HEK293T (cell line): Measurements from ENCODE around the gene TSPYL2.

Experiments used
- ARNT ChIP-seq: fragments of 450-650 bp; IDR thresholded peaks from 2 replicates; pipeline ENCODE4 v1.6.1; 2017; ENCODE audit warnings: mild to moderate bottlenecking
- BHLHE40 ChIP-seq: fragments of 450-650 bp; IDR thresholded peaks from 2 replicates; pipeline ENCODE4 v1.6.1; 2016; ENCODE audit warnings: mild to moderate bottlenecking, moderate library complexity, borderline replicate concordance
- ELF4 ChIP-seq: fragments of 450-650 bp; IDR thresholded peaks from 2 replicates; pipeline ENCODE4 v1.6.1; 2017; ENCODE audit warnings: antibody characterized with exemption
- FOXA1 ChIP-seq: fragments of 450-650 bp; IDR thresholded peaks from 2 replicates; pipeline ENCODE4 v1.6.1; 2016; ENCODE audit warnings: mild to moderate bottlenecking
- FOXM1 ChIP-seq: fragments of 450-650 bp; IDR thresholded peaks from 2 replicates; pipeline ENCODE4 v1.6.1; 2017; ENCODE audit warnings: mild to moderate bottlenecking, borderline replicate concordance
- HDGF ChIP-seq: fragments of 450-650 bp; IDR thresholded peaks from 2 replicates; pipeline ENCODE4 v1.6.1; 2017; ENCODE audit warnings: antibody characterized with exemption, borderline replicate concordance
- NFRKB ChIP-seq: fragments of 450-650 bp; IDR thresholded peaks from 2 replicates; pipeline ENCODE4 v1.6.1; 2016; ENCODE audit warnings: mild to moderate bottlenecking, moderate library complexity
- SP1 ChIP-seq: fragments of 450-650 bp; IDR thresholded peaks from 2 replicates; pipeline ENCODE4 v1.6.1; 2017
- SUZ12 ChIP-seq: fragments of 450-650 bp; IDR thresholded peaks from 2 replicates; pipeline ENCODE4 v1.6.1; 2016; ENCODE audit warnings: mild to moderate bottlenecking
- TARDBP ChIP-seq: fragments of 450-650 bp; IDR thresholded peaks from 2 replicates; pipeline ENCODE4 v1.6.1; 2016
- TF ChIP-seq, protein P1 (sequence below): fragments of 450-650 bp; IDR thresholded peaks from 2 replicates; pipeline ENCODE4 v1.6.1; 2016

GRCh38 chrX:53082773-53083616 is 828 bp downstream of the TSPYL2 start:
- TF ChIP-seq, protein P1, sequence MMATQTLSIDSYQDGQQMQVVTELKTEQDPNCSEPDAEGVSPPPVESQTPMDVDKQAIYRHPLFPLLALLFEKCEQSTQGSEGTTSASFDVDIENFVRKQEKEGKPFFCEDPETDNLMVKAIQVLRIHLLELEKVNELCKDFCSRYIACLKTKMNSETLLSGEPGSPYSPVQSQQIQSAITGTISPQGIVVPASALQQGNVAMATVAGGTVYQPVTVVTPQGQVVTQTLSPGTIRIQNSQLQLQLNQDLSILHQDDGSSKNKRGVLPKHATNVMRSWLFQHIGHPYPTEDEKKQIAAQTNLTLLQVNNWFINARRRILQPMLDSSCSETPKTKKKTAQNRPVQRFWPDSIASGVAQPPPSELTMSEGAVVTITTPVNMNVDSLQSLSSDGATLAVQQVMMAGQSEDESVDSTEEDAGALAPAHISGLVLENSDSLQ, result no peak
- TF ChIP-seq SP1, result no peak
- TF ChIP-seq FOXM1, result no peak
- TF ChIP-seq SUZ12, result no peak
- TF ChIP-seq FOXA1, result no peak
- TF ChIP-seq HDGF, result no peak
- no peak for TF ChIP-seq BHLHE40
- no peak for TF ChIP-seq ELF4
- TF ChIP-seq ARNT, result no peak
- no peak for TF ChIP-seq NFRKB
- no peak for TF ChIP-seq TARDBP
